HG03521 (cell line): ENCODE data around the gene HFE.
"Not testable (repeated sequence)": the region's sequence is repeated elsewhere in the genome, so short reads cannot be mapped to it uniquely, and the experiment has no call there.

Source experiments
- ATAC-seq: cut with Tn5 transposase; IDR thresholded peaks from one replicate; pipeline ENCODE4 v1.9.1; 2021; ENCODE audit warnings: mild to moderate bottlenecking, moderate library complexity; ENCODE audit not compliant: unreplicated experiment

Gene HFE

GRCh38 chr6:26058477-26059033 lies 28.7 kb upstream of the HFE start:
- not testable (repeated sequence) for ATAC-seq

GRCh38 chr6:26059941-26060340 lies 27.3 kb upstream of the HFE start:
- ATAC-seq, result no peak

- no peak for ATAC-seq
Observed at GRCh38 chr6:26064619-26065257, 22.5 kb upstream of the HFE start.

- ATAC-seq, result peak; percentile 93
Observed at GRCh38 chr6:26065952-26066380, 21.3 kb upstream of the HFE start.

- no peak for ATAC-seq
Observed at GRCh38 chr6:26067367-26067766, 19.9 kb upstream of the HFE start.

- no peak for ATAC-seq
Observed at GRCh38 chr6:26068036-26068435, 19.2 kb upstream of the HFE start.

GRCh38 chr6:26071135-26071534 lies 16.1 kb upstream of the HFE start:
- no peak for ATAC-seq

GRCh38 chr6:26075063-26075717 lies 12.0 kb upstream of the HFE start:
- ATAC-seq, result no peak

- ATAC-seq, result not testable (repeated sequence)
Observed at GRCh38 chr6:26078066-26078465, 9.2 kb upstream of the HFE start.

- ATAC-seq, result not testable (repeated sequence)
Observed at GRCh38 chr6:26081096-26081495, 6.1 kb upstream of the HFE start.

GRCh38 chr6:26086211-26086610 lies 1.0 kb upstream of the HFE start:
- ATAC-seq, result no peak

GRCh38 chr6:26088344-26088743 lies 1.1 kb downstream of the HFE start:
- no peak for ATAC-seq

GRCh38 chr6:26089272-26089671 lies 2.0 kb downstream of the HFE start:
- ATAC-seq, result no peak

- no peak for ATAC-seq
Observed at GRCh38 chr6:26092443-26092842, 5.2 kb downstream of the HFE start.

- no peak for ATAC-seq
Observed at GRCh38 chr6:26094036-26094435, 6.8 kb downstream of the HFE start.

- peak; percentile 45 for ATAC-seq
Observed at GRCh38 chr6:26097268-26097875, 10.1 kb downstream of the HFE start.

GRCh38 chr6:26103141-26103769 lies 16.0 kb downstream of the HFE start:
- ATAC-seq, result peak; percentile 68

GRCh38 chr6:26103770-26104456 lies 16.7 kb downstream of the HFE start:
- peak; percentile 87 for ATAC-seq

- no peak for ATAC-seq
Observed at GRCh38 chr6:26104457-26105108, 17.4 kb downstream of the HFE start.

- no peak for ATAC-seq
Observed at GRCh38 chr6:26105109-26105730, 18.0 kb downstream of the HFE start.
